GM20000 (cell line): ENCODE data around the gene ZFP57.
A peak's percentile ranks its signal among the peaks of the same experiment; 100 is the strongest.

Experiments
- DNase-seq: peaks from one replicate; pipeline ENCODE4 v3.0.0; 2012; ENCODE audit warnings: low spot score
- CTCF ChIP-seq: IDR thresholded peaks from 2 replicates; pipeline ENCODE4 v1.5.1; 2012; ENCODE audit warnings: mild to moderate bottlenecking, control low read depth; ENCODE audit errors: extremely low read depth, missing control alignments

ZFP57 gene

GRCh38 chr6:29631860-29632731, 48.9 kb downstream of the ZFP57 start:
- no peak for TF ChIP-seq CTCF
- DNase-seq = peak; percentile 78

- no peak for TF ChIP-seq CTCF
- no peak for DNase-seq
These were observed 49.6 kb downstream of the ZFP57 start for GRCh38 chr6:29631209-29631810.

GRCh38 chr6:29630315-29630714, 50.6 kb downstream of the ZFP57 start:
- TF ChIP-seq CTCF = no peak
- no peak for DNase-seq

- no peak for TF ChIP-seq CTCF
- no peak for DNase-seq
These were observed 51.4 kb downstream of the ZFP57 start for GRCh38 chr6:29629571-29629970.

GRCh38 chr6:29628419-29629281, 52.3 kb downstream of the ZFP57 start:
- TF ChIP-seq CTCF = peak; percentile 91
- DNase-seq = peak; percentile 87

GRCh38 chr6:29627755-29628418, 53.1 kb downstream of the ZFP57 start:
- TF ChIP-seq CTCF = no peak
- DNase-seq = peak; percentile 77
